ENCODE results near the gene GYPC. TPM values are rescaled to one million over a fixed set of nuclear protein-coding genes. Genes with fewer than 3 reads are reported as not detected.
A peak's percentile ranks its signal among the peaks of the same experiment; 100 is the strongest.
"Not testable (repeated sequence)": the region's sequence is repeated elsewhere in the genome, so short reads cannot be mapped to it uniquely, and the experiment has no call there.

GYPC gene
- total RNA-seq, 1 donor from 2014 or later = 102 TPM

- DNase-seq = peak; percentile 88
Observed at GRCh38 chr2:126699716-126700581, 44.0 kb downstream of the GYPC start.

GRCh38 chr2:126700677-126701076, 44.7 kb downstream of the GYPC start:
- DNase-seq = no peak

GRCh38 chr2:126703311-126703710, 47.4 kb downstream of the GYPC start:
- no peak for DNase-seq

GRCh38 chr2:126704434-126705160, 48.6 kb downstream of the GYPC start:
- DNase-seq = peak; percentile 55

- no peak for DNase-seq
Observed at GRCh38 chr2:126707191-126707590, 51.2 kb downstream of the GYPC start.

- no peak for DNase-seq
Observed at GRCh38 chr2:126707941-126708340, 52.0 kb downstream of the GYPC start.

- DNase-seq = no peak
Observed at GRCh38 chr2:126714191-126714965, 58.4 kb downstream of the GYPC start.

- no peak for DNase-seq
Observed at GRCh38 chr2:126715111-126715510, 59.2 kb downstream of the GYPC start.

- DNase-seq = no peak
Observed at GRCh38 chr2:126715576-126716406, 59.8 kb downstream of the GYPC start.

- not testable (repeated sequence) for DNase-seq
Observed at GRCh38 chr2:126717277-126717676, 61.3 kb downstream of the GYPC start.

- no peak for DNase-seq
Observed at GRCh38 chr2:126717928-126718327, 62.0 kb downstream of the GYPC start.

- no peak for DNase-seq
Observed at GRCh38 chr2:126719191-126719832, 63.4 kb downstream of the GYPC start.

- no peak for DNase-seq
Observed at GRCh38 chr2:126719833-126720351, 63.9 kb downstream of the GYPC start.

- no peak for DNase-seq
Observed at GRCh38 chr2:126720638-126721037, 64.7 kb downstream of the GYPC start.

GRCh38 chr2:126722081-126722480, 66.1 kb downstream of the GYPC start:
- no peak for DNase-seq

- DNase-seq = no peak
Observed at GRCh38 chr2:126722546-126722945, 66.6 kb downstream of the GYPC start.

GRCh38 chr2:126723281-126723815, 67.4 kb downstream of the GYPC start:
- peak; percentile 44 for DNase-seq

- DNase-seq = no peak
Observed at GRCh38 chr2:126725580-126725979, 69.6 kb downstream of the GYPC start.

- no peak for DNase-seq
Observed at GRCh38 chr2:126729896-126730295, 73.9 kb downstream of the GYPC start.

GRCh38 chr2:126730655-126731054, 74.7 kb downstream of the GYPC start:
- no peak for DNase-seq

GRCh38 chr2:126731353-126731752, 75.4 kb downstream of the GYPC start:
- no peak for DNase-seq
